ENCODE data around the gene ATP6V0D1.

- TF ChIP-seq EZH2 (optimal IDR thresholded peaks at IDR 0.05; ENCODE audit: low read depth, low read length) (no peak), CTCF (IDR thresholded peaks at IDR 0.05; ENCODE audit: low read length) (no peak)
These were observed 44.2 kb downstream of the ATP6V0D1 start for GRCh38 chr16:67436640-67437193.
